Measurements from ENCODE around the gene PDZD7.
A peak's percentile ranks its signal among the peaks of the same experiment; 100 is the strongest.

PDZD7 gene

GRCh38 chr10:101031128-101031795, at the start of gene PDZD7, which contains the start of gene SFXN3 (continued):
- peak; percentile 80 for TF ChIP-seq ZNF513 (tag by site-specific recombination; IDR thresholded peaks at IDR 0.05)
- TF ChIP-seq BCL6B (tag by site-specific recombination; IDR thresholded peaks at IDR 0.05), result no peak
- no peak for TF ChIP-seq KLF17 (tag by site-specific recombination; IDR thresholded peaks at IDR 0.05)
- TF ChIP-seq PRDM10 (tag by site-specific recombination; IDR thresholded peaks at IDR 0.05), result peak; percentile 90
- TF ChIP-seq ZNF48 (tag by site-specific recombination; IDR thresholded peaks at IDR 0.05), result no peak
- no peak for TF ChIP-seq ZNF354C (tag by site-specific recombination; IDR thresholded peaks at IDR 0.05; ENCODE audit: borderline replicate concordance, low read depth)
- peak; percentile 67 for TF ChIP-seq PRDM4 (tag by site-specific recombination; IDR thresholded peaks at IDR 0.05)
- TF ChIP-seq ZNF398 (tag by site-specific recombination; IDR thresholded peaks at IDR 0.05), result peak; percentile 19; the same call in 1 of the 2 replicates
- TF ChIP-seq ZSCAN4 (tag by site-specific recombination; IDR thresholded peaks at IDR 0.05), result no peak
- no peak for TF ChIP-seq ZNF555 (tag by site-specific recombination; conservative IDR thresholded peaks at IDR 0.05)
- no peak for TF ChIP-seq REST (tag by site-specific recombination; IDR thresholded peaks at IDR 0.05)
- TF ChIP-seq ZBTB48 (tag by site-specific recombination; IDR thresholded peaks at IDR 0.05), result peak; percentile 77
- TF ChIP-seq ZNF501 (tag by site-specific recombination; IDR thresholded peaks at IDR 0.05), result peak; percentile 58; the same call in 1 of the 2 replicates
- TF ChIP-seq ZNF571 (tag by site-specific recombination; IDR thresholded peaks at IDR 0.05), result no peak
- TF ChIP-seq ZNF624 (tag by site-specific recombination; IDR thresholded peaks at IDR 0.05), result no peak
- peak; percentile 98 for TF ChIP-seq ZNF341 (tag by site-specific recombination; IDR thresholded peaks at IDR 0.05; ENCODE audit: low read depth)
